CD4-positive, alpha-beta T cell treated with Interleukin-6 at 100 ng/mL for 8 hours (primary cell): Measurements from ENCODE around the gene MMEL1.

Source experiments
- DNase-seq: peaks from one replicate; pipeline ENCODE4 v3.0.0-alpha.2; 2020; ENCODE audit warnings: mixed read lengths, low spot score

MMEL1 gene

DNA sequence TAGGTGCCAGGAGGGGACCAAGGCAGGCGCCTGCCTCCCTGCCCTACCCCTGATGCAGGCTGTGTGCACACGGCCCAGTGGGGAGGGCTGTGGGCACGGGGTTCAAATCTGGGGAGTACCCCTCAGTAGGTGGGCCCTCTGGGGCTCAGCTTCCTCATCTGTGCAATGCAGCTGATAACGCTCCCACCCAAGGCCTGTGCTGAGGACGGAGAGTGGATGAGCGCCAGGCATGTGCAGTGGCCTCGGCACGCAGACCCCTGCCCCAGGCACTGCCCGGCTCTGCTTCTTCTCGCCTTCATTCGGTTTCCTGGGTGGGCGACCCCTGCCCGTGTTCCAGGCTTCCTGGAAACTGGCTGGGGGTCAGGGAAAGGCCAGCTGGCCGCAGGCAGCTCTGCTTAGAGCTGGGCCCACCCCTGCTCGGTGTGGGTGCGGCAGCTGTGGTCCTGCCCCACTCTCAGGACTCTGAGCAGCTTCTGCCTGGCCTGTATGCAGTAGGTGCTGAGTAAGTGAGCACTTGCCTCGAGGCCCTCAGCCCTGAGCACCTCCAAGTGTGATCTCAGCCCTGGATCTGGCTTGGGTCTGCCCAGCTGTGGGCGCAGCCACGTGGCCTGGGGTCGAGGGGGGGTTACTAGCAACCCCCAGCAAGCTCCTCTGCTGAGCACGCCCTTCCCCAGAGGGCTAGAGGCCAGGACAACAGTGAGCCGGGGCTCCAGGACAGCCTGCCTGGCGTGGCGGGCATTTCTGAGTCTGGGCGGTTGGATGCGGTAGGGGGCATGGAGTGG lies 88.5 kb downstream of the MMEL1 start:
- DNase-seq: no peak

DNA sequence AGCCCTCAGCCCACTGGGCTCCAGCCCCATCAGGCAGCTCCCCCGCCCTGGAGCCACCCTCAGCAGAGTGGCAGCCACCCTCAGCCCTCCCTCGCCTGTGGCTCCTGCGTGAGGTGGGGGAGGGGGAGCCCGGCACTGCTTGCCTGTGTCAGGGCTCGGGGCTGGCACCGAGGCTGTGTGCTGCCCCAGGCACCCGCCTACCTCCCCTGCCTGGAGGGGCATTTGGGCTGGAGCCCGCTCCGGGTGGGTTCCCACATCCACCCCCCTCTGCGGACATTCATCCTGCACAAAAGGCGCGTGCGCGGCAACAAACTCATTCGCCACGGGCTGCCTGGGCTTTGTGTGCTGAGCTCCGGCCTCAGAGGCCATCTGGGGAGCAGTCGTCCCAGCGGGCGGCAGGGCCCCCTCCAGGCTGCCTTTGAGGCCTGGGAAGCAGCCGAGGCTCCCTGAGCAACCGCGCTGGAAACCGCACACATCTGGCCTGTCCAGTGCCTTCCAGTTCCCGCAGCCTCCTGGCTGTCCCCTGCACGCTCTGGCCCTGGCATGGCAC lies 89.2 kb downstream of the MMEL1 start:
- DNase-seq: peak; percentile 50

DNA sequence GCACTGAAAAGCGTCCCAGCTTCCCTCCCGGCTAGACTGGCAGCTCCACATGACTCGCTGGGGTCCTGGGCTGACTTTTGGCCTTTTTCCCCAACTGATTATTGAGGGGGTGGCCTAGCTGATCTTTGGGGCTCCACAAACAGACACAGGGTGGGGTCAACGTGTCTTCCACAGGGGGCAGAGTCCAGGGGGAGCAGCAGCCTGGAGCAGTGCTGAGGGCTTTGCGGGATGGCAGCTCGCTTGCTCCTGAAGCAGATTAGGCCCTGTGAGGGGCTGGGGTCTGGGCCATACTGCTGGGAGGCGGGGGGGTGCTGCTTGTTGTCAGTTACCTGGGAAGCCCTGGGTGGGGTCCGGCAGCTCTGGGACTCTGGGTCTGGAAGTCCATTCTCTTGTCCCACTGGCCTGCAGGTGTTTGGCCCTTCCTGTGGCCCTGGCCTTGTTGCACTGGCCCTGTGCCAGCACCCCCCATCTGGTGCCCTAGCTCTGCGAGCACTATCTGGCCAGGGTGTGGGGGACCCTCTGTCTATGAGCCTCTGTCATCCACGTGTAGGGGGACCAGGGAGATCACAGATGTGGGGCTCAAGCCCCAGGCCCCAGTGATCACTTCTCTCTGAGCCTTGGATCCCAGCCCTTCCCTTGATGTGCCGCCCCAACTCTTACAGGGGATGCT lies 90.4 kb downstream of the MMEL1 start:
- DNase-seq: no peak

DNA sequence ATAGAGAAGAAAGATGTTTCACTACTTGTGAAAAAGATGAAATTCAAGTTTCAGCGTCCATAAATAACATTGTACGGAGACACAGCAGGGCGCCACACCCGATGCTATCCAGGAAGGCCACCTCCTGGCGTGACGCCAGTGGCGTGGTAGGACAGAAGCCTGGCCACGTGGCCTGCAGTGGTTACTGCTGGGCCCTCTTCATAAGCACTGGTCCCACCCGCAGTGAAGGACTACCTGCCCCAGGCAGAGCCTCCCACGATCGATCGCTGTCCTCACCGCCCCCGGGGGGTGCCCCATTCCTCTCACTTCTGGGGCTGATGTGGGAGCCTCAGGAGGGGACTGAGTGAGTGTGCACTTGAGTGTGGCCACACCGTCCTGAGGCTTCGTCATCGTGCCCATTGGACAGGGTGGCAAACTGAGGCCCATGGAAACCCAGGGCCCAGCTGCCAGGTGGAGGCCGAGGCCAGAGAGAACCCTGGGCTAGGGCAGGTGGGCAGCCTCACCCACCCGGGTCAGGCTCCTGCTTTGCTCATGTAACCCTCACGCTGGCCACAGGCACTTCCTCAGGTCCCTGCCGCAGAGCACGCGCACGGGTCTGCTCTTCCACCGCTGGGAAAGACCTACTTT lies 91.1 kb downstream of the MMEL1 start:
- DNase-seq: no peak

DNA sequence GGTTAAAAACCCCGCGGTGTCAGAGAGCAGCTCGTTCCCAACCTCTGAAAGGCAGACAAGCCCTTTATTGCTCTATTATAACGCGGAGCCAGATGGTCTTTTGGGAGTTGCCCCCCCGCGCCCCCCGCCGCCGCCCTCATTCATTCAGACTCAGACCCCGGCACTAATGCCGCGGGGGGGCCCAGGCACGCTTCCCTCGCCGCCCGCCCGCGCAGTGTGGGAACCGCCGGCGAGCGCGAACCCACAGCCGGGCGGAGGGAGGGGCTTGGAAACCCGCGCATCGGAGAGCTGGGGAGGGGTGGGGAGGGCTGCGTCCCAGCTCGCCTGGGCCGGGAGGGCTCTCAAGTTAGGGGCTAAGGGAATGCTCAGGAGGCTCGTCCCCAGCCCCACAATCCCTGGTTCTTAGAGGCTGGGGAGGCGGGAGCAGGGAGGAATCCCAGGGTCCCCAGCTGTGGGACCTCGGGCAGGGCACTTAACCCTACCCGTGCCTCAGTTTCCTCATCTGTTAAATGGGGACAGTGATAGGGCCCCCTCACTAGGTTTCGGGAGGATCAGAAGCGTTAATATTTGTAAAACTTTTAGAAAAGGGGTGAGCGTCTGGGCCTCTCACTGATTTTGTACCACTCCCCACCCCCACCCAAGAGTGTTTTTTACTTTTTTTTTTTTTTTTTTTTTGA lies 91.9 kb downstream of the MMEL1 start:
- no peak for DNase-seq
